RCC 7860 (cell line): ENCODE data around the gene TCEAL2.
"Not testable (repeated sequence)": the region's sequence is repeated elsewhere in the genome, so short reads cannot be mapped to it uniquely, and the experiment has no call there.

Experiments used
- DNase-seq: peaks from one replicate; pipeline ENCODE4 v3.0.0-alpha.2; 2015; ENCODE audit warnings: low spot score
- FAIRE-seq: peaks from 2 replicates; lab custom pipeline; 2012; peaks lifted over from hg19 to GRCh38; lab: Jason Lieb, UNC

The TCEAL2 gene

DNA sequence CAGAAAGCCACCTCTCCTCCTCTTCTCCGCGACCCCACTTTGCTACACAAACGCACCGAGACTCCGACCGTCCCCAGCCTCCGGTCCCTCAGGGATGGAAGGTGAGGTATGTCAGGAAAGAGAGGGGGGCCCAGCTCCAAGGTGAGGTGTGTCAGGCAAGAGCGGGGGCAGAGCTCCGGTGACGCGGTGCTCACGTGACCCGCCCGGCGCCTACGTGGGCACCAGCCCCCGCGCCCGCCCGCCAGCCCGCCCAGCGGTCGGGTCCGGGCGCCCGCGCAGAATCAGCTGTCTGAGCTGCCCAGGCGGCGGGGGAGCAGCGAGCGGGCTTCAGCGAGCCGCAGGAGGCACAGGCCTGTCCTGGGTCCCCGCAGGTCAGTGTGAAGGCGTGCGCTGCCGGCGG, at the start of gene TCEAL2:
TSS of gene TCEAL2 (plus strand) at position 244 of the 400 bp plus-strand sequence. CDS start 1,152 bp downstream, outside the sequence.
- not testable (repeated sequence) for FAIRE-seq, DNase-seq

DNA sequence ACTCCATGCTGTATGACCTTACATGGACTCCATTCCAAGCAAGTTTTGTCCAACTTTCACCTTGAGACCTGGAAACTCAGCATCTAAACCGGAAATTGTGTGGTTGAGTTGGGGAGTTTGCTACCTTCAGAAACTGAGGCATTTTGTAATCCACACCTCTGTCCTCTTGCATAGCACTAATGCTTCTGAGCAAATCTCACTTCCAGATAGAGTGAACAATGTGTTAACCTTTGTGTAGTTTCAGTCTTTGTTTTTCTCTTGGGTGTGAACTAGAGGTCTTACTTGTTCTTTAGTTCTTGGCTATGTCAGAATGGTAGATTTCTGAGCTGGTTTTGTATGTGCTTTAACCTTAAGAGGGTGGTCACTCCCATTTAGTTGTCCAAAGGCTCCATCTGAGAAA, 48.1 kb upstream of the TCEAL2 start:
- FAIRE-seq = no peak
- no peak for DNase-seq

DNA sequence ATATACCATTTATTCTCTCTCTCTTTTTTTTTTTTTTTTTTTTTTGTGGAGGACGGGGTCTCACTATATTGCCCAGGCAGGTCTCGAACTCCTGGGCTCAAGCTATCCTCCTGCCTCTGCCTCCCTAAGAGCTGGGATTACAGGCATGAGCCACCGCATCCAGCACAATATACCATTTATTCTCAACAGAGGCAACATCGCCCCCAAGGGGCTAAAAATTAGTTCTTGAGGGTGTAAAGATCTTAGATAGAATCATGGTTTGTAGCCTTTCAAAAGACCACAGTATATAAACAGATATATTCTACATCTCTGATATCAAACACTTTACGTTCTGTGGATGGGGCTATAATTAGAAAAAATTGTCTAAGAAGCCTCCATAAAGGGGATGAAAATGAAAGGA, 39.8 kb upstream of the TCEAL2 start:
- no peak for FAIRE-seq
- DNase-seq = no peak

DNA sequence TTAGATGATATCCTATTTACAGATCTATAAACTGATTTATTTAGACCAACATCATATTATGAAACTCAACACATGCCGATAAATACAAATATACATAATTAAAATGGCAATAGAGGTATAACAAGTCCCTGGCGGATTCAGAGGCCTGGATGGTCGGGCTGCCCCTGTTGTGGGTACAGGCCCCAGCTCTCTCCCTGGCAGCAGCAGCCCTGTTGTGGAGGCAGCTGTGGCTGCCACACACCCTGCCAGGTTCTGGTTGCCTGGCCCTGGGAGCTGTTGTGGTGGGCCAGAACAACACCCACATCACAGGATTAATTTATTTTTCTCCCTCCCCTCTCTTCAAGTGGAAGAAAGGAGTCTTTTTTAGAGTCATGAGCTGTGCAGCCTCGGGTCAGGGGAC, 12.1 kb upstream of the TCEAL2 start:
- FAIRE-seq (no peak), DNase-seq (no peak)

DNA sequence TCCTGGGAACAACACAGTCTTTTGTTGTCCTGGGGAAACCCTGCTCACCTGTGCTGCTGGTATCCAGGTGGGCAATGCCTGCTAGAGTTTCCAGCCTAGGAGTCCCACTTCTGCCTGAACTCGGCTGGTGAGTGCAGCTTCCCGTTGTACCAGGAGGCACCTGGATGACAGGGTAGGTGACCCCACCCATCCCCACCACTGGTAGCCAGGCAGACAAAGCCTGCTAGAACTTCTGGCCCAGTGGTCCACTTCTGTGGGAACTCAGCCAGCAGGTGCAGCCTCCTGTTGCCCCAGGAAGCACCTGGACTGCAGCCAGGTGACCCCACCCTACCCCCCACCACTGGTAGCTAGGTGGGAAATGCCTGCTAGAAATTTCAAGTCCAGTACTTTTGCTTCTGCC, 9.7 kb upstream of the TCEAL2 start:
- no peak for FAIRE-seq
- DNase-seq = no peak

DNA sequence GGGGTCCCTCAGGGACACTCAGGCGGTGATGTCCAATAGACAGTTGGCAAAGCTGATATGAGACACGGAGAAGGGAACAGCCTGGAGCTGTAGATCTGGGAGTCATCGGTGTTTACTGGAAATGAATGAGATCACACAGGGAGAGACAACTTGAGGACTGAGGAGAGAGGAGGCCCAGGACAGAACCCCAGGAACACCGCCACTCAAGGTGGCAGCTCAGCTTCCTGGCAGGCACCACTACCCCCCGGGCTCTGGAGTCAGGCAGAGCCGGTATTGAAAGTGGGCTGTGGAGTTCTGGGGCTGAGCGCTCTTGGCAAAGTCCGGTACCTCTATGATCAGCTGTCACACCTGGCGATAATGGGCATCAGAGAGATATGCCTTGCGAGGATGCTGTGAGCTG, 465 bp upstream of the TCEAL2 start:
- FAIRE-seq, DNase-seq: not testable (repeated sequence)

DNA sequence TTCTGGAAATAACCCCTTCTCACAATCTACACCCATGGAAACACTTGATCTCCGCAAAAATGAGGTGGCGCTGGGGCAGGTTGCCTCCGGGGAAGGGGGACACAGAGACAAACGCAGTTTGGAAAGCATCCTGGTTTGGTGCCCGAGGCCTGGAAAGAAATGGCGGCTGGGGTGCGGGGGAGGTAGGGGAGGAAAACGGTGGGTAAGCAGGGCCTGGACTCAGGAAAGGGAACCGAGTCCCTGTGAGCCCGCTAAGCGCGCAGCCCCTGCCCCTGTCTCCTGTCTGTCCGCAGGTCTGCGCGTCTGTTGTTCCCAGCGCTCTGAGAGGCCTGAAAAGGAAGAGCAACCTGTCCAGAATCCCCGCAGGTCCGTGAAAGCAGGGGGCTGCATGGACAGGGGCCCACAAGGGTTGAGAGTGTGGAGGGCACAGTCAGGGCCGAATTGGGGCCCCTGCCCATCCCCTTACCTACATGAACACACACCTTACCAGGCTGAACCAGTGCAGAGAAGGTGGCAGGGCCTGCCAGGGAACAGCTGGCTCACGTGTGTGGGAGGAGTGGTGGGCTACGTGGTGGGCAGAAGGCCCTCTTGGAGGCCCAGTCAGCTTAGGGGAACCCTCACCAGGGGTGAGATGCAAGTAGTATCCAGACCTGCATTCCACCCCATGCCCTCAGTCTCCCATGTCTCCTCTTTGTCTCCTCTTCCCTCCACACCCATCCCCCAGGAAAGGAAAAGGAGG, 770 bp downstream of the TCEAL2 start:
- FAIRE-seq, DNase-seq: not testable (repeated sequence)

DNA sequence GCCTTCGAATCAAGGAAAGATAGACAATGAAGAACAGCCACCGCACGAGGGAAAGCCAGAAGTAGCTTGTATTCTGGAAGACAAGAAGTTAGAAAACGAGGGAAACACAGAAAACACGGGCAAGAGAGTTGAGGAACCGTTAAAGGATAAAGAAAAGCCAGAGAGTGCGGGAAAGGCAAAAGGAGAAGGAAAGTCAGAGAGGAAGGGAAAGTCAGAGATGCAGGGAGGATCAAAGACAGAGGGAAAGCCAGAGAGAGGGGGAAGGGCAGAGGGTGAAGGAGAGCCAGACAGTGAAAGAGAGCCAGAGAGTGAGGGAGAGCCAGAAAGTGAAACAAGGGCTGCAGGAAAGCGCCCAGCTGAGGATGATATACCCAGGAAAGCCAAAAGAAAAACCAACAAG, 1.4 kb downstream of the TCEAL2 start:
- DNase-seq (no peak), FAIRE-seq (no peak)

DNA sequence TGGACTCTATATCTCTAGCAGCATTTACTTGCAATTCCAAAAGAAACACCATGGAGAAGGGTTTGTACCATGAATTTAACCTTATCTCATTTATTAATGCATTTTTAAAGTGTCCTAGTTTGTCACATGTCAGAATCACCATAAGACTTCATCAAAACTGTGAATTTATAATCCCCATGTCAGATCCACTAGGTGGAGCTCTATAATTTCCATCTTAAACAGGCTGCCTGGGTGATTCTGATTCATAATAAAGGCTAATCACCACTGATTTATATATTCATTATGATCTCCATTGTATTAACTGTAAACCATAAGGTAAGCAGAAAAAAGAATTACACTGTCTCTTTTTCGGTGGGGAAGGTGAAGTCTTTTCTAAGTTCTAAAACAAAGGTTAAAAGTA, 4.0 kb downstream of the TCEAL2 start:
- DNase-seq (no peak), FAIRE-seq (no peak)

DNA sequence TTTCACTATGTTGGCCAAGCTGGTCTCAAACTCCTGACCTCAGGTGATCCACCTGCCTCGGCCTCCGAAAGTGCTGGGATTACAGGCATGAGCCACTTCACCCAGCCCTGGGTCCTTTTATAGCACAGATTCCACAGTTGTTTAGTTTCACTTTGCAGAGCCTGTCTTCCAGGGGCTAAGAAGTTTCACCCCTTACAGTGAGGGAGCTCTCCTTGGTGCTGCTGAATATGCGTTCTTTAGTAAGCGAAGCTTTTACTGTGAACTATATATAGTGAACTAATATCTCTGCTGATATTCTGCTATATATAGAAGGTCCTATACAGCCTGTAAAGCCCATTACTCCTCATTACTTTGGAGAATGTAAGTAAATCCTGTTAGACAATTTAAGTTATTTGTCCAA, 12.6 kb downstream of the TCEAL2 start:
- FAIRE-seq = no peak

DNA sequence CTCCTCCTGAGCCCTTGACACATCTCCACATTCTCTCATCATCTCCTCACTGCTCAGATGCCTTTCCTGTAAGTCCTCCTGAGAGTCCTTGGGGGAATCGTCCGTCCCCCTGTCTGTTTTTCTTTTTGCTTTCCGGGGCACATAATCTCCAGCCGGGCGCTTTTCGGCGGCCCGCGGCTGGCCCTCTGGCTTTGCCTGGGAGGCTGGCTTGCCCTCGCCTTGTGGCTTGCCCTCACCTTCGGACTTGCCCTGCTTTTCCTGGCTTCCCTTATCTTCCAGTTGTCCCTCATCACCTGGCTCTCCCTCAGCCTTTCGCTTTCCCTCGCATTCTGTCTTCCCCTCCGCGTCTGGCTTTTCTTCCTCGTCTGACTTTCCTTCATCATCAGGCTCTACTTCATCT, 15.4 kb downstream of the TCEAL2 start:
- DNase-seq, FAIRE-seq: not testable (repeated sequence)

More for the DNA sequence above, 12.6 kb downstream of the TCEAL2 start:
- DNase-seq = no peak

DNA sequence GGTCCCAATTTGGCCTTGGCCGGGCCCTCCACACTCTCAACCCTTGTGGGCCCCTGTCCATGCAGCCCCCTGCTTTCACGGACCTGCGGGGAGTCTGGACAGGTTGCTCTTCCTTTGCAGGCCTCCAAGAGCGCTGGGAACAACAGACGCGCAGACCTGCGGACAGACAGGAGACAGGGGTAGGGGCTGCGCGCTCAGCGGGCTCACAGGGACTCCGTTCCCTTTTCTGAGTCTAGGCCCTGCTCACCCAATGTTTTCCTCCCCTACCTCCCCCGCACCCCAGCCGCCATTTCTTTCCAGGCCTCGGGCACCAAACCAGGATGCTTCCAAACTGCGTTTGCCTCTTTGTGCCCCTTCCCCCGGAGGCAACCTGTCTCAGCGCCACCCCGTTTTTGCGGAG, 16.2 kb downstream of the TCEAL2 start:
- FAIRE-seq, DNase-seq: not testable (repeated sequence)

DNA sequence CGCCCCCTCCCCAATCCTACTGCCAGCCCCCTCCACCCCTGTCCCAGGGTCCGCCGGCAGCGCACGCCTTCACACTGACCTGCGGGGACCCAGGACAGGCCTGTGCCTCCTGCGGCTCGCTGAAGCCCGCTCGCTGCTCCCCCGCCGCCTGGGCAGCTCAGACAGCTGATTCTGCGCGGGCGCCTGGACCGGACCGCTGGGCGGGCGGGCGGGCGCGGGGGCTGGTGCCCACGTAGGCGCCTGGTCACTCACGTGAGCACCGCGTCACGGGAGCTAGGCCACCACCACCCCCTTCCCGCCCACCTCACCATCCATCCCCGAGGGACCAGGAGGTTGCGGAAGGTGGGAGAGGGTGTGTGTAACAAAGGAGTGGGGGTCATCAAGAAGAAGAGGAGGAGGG, 16.8 kb downstream of the TCEAL2 start, which contains the start of gene TCEAL6:
TSS of gene TCEAL6 (minus strand) at position 208 of the 400 bp plus-strand sequence.
- DNase-seq, FAIRE-seq: not testable (repeated sequence)

DNA sequence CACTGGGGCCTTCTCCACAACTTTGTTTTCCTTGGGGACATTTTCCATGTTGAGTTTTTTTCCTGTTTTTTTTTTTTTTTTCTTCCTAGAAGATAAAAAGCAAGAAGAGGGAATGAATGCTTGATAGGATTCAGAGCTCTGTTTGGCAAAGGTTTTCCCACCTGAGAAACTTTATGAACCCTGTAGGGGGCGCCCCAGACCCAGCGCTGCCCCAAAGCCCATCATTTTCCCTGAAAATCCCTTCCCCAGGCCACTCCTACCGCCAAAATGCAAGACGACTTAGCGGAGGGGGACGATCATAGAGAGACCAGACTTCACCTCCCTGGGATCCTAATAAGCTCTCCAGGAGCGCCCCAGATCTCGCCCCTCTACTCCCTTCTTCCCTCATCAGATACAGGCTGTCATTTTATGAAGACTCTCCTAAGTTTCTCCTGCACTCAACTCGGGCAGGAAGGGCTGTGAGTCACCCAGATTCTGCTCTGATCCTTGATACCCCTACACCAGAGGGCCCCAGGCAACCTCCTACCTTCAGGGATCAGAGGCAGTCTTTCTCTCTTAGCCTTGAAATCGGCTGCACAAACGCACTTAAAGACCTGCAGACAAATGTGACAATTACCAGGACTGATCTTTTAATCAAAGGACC, 28.9 kb downstream of the TCEAL2 start:
- DNase-seq = no peak
- no peak for FAIRE-seq

DNA sequence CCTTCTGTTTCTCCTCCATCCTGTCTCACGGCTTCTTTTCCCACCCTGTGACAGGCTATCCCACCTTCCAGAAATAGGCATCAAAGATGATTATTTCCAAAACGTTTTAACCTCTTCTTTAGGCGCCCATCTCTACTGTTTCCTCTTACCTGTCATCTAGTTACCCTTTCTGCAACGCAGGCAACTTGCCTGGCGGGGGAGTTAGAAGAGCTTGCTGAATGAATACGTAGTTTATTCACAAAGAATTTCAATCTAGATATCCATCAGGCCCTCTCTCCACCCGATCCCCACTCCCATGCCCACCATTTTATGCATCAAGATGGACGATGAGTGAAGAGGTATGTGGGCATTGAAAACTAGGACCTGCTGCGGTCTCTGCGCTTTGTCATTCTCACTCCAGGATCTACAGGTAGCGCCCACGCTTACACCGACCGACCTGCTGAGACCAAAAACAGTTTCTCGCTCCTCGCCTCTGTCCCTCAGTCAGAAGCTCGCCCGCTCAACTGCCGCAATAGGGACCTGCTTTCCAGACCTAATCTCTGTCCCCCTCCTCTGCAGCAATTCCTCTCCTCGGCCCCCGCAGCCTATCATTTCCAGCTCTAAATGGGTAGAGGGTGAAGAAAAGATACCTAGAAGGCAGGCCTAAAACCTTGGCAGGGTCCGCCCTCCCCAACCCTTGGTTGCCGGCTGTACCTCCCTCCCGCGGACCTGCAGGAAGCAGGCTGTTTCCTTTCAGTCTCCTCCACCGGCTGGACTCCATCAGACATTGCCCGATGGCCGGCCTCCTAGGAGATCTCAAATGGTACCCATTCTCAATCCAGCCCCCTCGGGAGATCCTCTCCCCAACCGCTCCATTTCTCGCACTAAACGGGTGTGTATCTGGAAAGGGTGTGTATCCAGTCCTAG, 29.7 kb downstream of the TCEAL2 start:
- FAIRE-seq (no peak), DNase-seq (no peak)

DNA sequence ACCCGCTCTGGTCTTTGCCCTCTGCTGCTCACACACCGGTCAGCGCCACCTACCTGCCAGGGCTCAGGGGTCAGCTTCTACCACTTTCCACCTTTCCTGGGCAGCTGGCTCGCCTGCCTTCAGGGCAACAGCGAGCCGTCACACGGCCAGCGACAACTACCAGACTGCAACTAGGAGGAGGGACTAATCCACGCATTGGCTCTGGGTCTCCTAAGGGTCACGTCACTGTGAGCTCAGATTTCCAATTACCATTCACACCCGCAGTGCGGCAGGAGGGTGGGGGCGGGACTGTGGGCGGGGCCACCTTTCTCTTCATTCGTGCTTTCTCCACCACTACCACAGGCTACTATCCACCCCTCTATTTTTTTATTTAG, 30.3 kb downstream of the TCEAL2 start, which contains the start of gene BEX5:
TSS of gene BEX5 (minus strand) at position 172 of the 374 bp plus-strand sequence. CDS start 1,712 bp downstream, outside the sequence.
- no peak for DNase-seq
- no peak for FAIRE-seq
